ENCODE data around the gene SVOP.

SVOP gene

DNA sequence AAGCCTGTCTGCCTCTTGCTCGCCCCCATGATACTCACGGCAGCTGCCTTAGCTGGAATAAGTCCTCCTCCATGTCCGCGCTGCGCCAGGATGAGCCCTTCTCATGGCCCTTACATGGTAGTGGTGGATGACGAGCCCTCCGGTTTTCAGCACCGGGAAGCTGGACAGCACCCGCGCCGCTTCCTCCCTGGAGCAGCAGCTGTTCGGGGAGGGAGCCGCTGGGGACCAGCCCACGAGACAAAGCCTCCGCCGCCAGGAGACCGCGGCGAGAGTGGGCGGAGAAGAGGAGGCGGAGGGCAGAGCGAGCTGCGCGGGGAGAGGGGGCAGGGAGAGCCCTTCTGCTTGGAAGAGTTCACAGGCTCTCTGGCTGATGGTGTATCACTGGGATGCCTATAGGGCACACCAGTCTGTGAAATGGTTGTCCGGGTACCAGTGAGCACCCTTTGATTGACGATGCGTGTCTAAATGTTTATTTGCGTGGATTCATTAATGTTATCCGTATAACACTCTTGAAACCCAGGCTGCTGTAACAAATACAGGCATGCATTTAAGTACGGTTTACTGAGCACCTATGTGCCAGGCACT is at the start of gene SVOP:
TSS of gene SVOP (minus strand) at position 273 of the 585 bp plus-strand sequence. CDS start at position 73, 200 bp downstream.
- TF ChIP-seq EGR1 (IDR thresholded peaks at IDR 0.05) (peak; percentile 94), RAD21 (IDR thresholded peaks at IDR 0.05; ENCODE audit: low read depth) (0 out of 2 replicates have a peak, but pooled peaks have one; percentile 12), TEAD4 (IDR thresholded peaks at IDR 0.05) (no peak), EP300 (IDR thresholded peaks at IDR 0.05; ENCODE audit: borderline replicate concordance) (0 out of 2 replicates have a peak, but pooled peaks have one; percentile 25), TAF1 (IDR thresholded peaks at IDR 0.05; ENCODE audit: low read depth) (no peak), NFIC (IDR thresholded peaks at IDR 0.05) (no peak), CREB1 (IDR thresholded peaks at IDR 0.05; ENCODE audit: low read depth) (no peak), REST (IDR thresholded peaks at IDR 0.05; ENCODE audit: low read depth) (peak; percentile 98), YY1 (IDR thresholded peaks at IDR 0.05; ENCODE audit: low read depth) (peak; percentile 69), MAX (IDR thresholded peaks at IDR 0.05) (peak; percentile 79), USF1 (IDR thresholded peaks at IDR 0.05) (peak; percentile 27; the same call in 1 of the 2 replicates), ZBTB7A (IDR thresholded peaks at IDR 0.05; ENCODE audit: low read depth) (peak; percentile 44; the same call in 1 of the 2 replicates), CEBPB (IDR thresholded peaks at IDR 0.05) (no peak), FOXM1 (IDR thresholded peaks at IDR 0.05; ENCODE audit: borderline replicate concordance, low read depth) (no peak), TCF12 (IDR thresholded peaks at IDR 0.05; ENCODE audit: low read depth) (peak; percentile 58)

GRCh38 chr12:109069307-109070271 is 48.7 kb upstream of the SVOP start:
- TF ChIP-seq ZBTB7A (IDR thresholded peaks at IDR 0.05; ENCODE audit: low read depth) (no peak), CREB1 (IDR thresholded peaks at IDR 0.05; ENCODE audit: low read depth) (no peak), REST (IDR thresholded peaks at IDR 0.05; ENCODE audit: low read depth) (no peak), CEBPB (IDR thresholded peaks at IDR 0.05) (no peak), RAD21 (IDR thresholded peaks at IDR 0.05; ENCODE audit: low read depth) (no peak), NFIC (IDR thresholded peaks at IDR 0.05) (no peak), EGR1 (IDR thresholded peaks at IDR 0.05) (no peak), EP300 (IDR thresholded peaks at IDR 0.05; ENCODE audit: borderline replicate concordance) (no peak)

- no peak for TF ChIP-seq EP300 (IDR thresholded peaks at IDR 0.05; ENCODE audit: borderline replicate concordance)
These were observed 45.0 kb upstream of the SVOP start for GRCh38 chr12:109065853-109066193.

GRCh38 chr12:109065154-109065852 is 44.4 kb upstream of the SVOP start:
- TF ChIP-seq ZBTB7A (IDR thresholded peaks at IDR 0.05; ENCODE audit: low read depth) (no peak), TCF12 (IDR thresholded peaks at IDR 0.05; ENCODE audit: low read depth) (no peak), YY1 (IDR thresholded peaks at IDR 0.05; ENCODE audit: low read depth) (no peak), EGR1 (IDR thresholded peaks at IDR 0.05) (no peak), MAX (IDR thresholded peaks at IDR 0.05) (no peak), USF1 (IDR thresholded peaks at IDR 0.05) (no peak), TAF1 (IDR thresholded peaks at IDR 0.05; ENCODE audit: low read depth) (no peak), NFIC (IDR thresholded peaks at IDR 0.05) (no peak), EP300 (IDR thresholded peaks at IDR 0.05; ENCODE audit: borderline replicate concordance) (no peak), CEBPB (IDR thresholded peaks at IDR 0.05) (no peak), FOXM1 (IDR thresholded peaks at IDR 0.05; ENCODE audit: borderline replicate concordance, low read depth) (no peak), REST (IDR thresholded peaks at IDR 0.05; ENCODE audit: low read depth) (no peak), CREB1 (IDR thresholded peaks at IDR 0.05; ENCODE audit: low read depth) (no peak), RAD21 (IDR thresholded peaks at IDR 0.05; ENCODE audit: low read depth) (no peak), TEAD4 (IDR thresholded peaks at IDR 0.05) (no peak)

Data from Ishikawa (cell line).